ENCODE results near the gene C12orf43.

DNA sequence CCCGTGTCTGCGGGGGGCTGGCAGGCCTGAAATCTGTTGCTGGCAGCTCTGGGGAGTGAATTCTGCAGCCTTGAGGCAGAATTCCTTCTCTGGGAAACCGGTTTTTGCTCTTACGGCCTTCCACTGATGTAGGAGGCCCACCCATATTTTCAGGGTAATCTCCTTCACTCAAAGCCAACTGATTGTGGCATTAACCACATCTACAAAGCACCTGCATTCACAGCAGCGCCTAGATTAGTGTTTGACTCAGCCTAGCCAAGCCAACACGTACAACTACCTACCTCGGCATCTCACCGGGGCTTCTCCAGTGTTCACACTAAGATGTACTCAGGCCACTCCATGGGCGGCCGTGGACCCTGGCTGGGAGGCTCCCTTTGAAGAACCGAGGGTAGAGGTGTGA, 15.8 kb downstream of the C12orf43 start:
- TF ChIP-seq, protein P1, sequence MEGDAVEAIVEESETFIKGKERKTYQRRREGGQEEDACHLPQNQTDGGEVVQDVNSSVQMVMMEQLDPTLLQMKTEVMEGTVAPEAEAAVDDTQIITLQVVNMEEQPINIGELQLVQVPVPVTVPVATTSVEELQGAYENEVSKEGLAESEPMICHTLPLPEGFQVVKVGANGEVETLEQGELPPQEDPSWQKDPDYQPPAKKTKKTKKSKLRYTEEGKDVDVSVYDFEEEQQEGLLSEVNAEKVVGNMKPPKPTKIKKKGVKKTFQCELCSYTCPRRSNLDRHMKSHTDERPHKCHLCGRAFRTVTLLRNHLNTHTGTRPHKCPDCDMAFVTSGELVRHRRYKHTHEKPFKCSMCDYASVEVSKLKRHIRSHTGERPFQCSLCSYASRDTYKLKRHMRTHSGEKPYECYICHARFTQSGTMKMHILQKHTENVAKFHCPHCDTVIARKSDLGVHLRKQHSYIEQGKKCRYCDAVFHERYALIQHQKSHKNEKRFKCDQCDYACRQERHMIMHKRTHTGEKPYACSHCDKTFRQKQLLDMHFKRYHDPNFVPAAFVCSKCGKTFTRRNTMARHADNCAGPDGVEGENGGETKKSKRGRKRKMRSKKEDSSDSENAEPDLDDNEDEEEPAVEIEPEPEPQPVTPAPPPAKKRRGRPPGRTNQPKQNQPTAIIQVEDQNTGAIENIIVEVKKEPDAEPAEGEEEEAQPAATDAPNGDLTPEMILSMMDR (IDR thresholded peaks at IDR 0.05): no peak
- no peak for TF ChIP-seq EZH2 (IDR thresholded peaks at IDR 0.05)
